Activated T-cell treated with anti-CD3 and anti-CD28 coated beads for 48 hours (primary cell): ENCODE measurements around the gene AOPEP.

Experiments
- DNase-seq: peaks from one replicate; pipeline ENCODE4 v3.0.0-alpha.2; 2020; ENCODE audit warnings: low read depth

Gene AOPEP

GRCh38 chr9:95084254-95084934 is 357.9 kb downstream of the AOPEP start:
- DNase-seq = no peak

- DNase-seq = no peak
Measured at GRCh38 chr9:95085036-95085770, 358.7 kb downstream of the AOPEP start.

- DNase-seq = no peak
Measured at GRCh38 chr9:95085861-95086563, 359.5 kb downstream of the AOPEP start.

GRCh38 chr9:95086564-95086955 is 360.1 kb downstream of the AOPEP start:
- no peak for DNase-seq

- DNase-seq = no peak
Measured at GRCh38 chr9:95087659-95088242, 361.3 kb downstream of the AOPEP start.

- no peak for DNase-seq
Measured at GRCh38 chr9:95088421-95089161, 362.1 kb downstream of the AOPEP start.

GRCh38 chr9:95089257-95090022 is 362.9 kb downstream of the AOPEP start:
- DNase-seq = no peak

- no peak for DNase-seq
Measured at GRCh38 chr9:95090023-95090791, 363.7 kb downstream of the AOPEP start.

- DNase-seq = no peak
Measured at GRCh38 chr9:95090871-95091577, 364.5 kb downstream of the AOPEP start.

GRCh38 chr9:95091601-95092261 is 365.2 kb downstream of the AOPEP start:
- no peak for DNase-seq

- DNase-seq = no peak
Measured at GRCh38 chr9:95092262-95093072, 366.0 kb downstream of the AOPEP start.

GRCh38 chr9:95093586-95093985 is 367.1 kb downstream of the AOPEP start:
- DNase-seq = no peak

GRCh38 chr9:95094002-95094401 is 367.5 kb downstream of the AOPEP start:
- DNase-seq = no peak

- no peak for DNase-seq
Measured at GRCh38 chr9:95095641-95096355, 369.3 kb downstream of the AOPEP start.

- no peak for DNase-seq
Measured at GRCh38 chr9:95096381-95096780, 369.9 kb downstream of the AOPEP start.

GRCh38 chr9:95096807-95097206 is 370.3 kb downstream of the AOPEP start:
- DNase-seq = no peak

GRCh38 chr9:95097279-95097678 is 370.8 kb downstream of the AOPEP start:
- DNase-seq = no peak
